GM12892 (cell line): Measurements from ENCODE around the gene LIN28A.

Source experiments
- POLR2A ChIP-seq: IDR thresholded peaks from 2 replicates; pipeline ENCODE4 v1.6.1; 2011; ENCODE audit warnings: low read depth, low read length, control low read depth
- POLR2AphosphoS5 ChIP-seq: IDR thresholded peaks from 2 replicates; pipeline ENCODE4 v1.6.1; 2011; ENCODE audit warnings: low read depth, low read length, control low read depth
- TAF1 ChIP-seq: IDR thresholded peaks from 2 replicates; pipeline ENCODE4 v1.6.1; 2011; ENCODE audit warnings: low read depth, mild to moderate bottlenecking, control low read depth, low read length, borderline replicate concordance

DNA sequence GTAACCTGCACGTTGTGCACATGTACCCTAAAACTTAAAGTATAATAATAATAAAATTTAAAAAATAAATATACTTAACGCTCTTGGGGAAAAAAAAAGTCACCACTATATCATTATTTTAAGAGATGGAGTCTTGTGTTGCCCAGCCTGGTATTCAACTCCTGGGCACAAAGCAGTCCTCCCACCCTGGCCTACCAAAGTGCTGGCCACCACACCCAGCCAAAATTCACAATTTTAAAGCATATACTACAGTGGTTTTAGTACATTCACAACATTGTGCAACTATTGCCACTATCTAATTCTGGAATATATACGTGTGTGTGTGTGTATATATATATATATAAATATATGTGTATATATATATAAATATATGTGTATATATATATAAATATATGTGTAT, 67.5 kb downstream of the LIN28A start:
- TF ChIP-seq POLR2A, result no peak
- no peak for TF ChIP-seq TAF1
- no peak for TF ChIP-seq POLR2AphosphoS5
